Measurements from ENCODE around the gene LPCAT1. TPM values are rescaled to one million over a fixed set of nuclear protein-coding genes. Genes with fewer than 3 reads are reported as not detected.

Gene LPCAT1
- total RNA-seq, 6 experiments from 2014 or later: 37.5 to 53.5 (median 44.1) TPM

- peaks cover 8% of the 10 kb centered on the region for H3K27me3 Mint-ChIP-seq (ENCODE audit: insufficient read depth)
- peaks cover 16% of the 10 kb centered on the region for H3K4me1 Mint-ChIP-seq (ENCODE audit: low read depth)
- DNase-seq: no peak
- H3K4me3 Mint-ChIP-seq: no peak overlapping the region
- H3K36me3 Mint-ChIP-seq (ENCODE audit: low read depth): no peaks in the 10 kb centered on the region
- no peaks in the 10 kb centered on the region for H3K9me3 Mint-ChIP-seq
- peak overlapping the region; percentile 41; the same call in 1 of the 2 replicates for H3K27ac Mint-ChIP-seq
- TF ChIP-seq, protein P1, sequence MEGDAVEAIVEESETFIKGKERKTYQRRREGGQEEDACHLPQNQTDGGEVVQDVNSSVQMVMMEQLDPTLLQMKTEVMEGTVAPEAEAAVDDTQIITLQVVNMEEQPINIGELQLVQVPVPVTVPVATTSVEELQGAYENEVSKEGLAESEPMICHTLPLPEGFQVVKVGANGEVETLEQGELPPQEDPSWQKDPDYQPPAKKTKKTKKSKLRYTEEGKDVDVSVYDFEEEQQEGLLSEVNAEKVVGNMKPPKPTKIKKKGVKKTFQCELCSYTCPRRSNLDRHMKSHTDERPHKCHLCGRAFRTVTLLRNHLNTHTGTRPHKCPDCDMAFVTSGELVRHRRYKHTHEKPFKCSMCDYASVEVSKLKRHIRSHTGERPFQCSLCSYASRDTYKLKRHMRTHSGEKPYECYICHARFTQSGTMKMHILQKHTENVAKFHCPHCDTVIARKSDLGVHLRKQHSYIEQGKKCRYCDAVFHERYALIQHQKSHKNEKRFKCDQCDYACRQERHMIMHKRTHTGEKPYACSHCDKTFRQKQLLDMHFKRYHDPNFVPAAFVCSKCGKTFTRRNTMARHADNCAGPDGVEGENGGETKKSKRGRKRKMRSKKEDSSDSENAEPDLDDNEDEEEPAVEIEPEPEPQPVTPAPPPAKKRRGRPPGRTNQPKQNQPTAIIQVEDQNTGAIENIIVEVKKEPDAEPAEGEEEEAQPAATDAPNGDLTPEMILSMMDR (IDR thresholded peaks at IDR 0.05): no peak
These were observed 21.5 kb upstream of the LPCAT1 start for GRCh38 chr5:1545126-1545804.

DNA sequence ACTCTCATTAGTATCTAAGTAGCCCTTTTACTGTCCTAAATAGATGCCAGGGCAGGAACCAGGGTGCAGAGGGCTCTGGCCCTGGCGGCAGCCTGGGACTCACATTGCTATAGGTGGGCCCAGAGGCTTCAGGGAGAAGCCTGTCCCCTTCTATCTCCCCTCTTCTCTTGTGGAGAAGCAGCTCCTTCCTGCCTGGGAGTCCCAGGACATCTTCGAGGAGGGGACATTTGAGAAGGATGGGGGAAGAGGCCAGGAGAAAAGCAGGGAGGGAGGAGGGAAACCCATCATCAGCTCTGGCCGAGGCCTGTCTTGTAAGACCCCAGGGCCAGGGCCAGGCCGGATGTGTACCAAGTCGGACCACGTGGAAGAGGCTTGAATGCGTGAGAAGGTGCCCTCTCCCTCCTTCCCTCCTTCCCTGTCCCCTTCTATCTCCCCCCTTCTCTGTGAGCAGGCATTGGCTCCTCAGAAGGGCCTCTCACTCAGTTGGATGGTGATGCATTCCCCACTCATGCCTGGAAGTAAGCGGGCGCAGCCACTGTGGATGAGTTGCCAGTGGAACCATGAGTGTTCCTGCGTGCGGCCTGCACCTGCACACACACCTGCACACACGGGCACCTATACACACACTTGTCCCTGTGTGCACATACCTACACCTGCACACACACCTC lies 20.7 kb upstream of the LPCAT1 start:
- no peaks in the 10 kb centered on the region for H3K9me3 Mint-ChIP-seq
- DNase-seq: no peak
- TF ChIP-seq, protein P1 (IDR thresholded peaks at IDR 0.05): no peak
- peaks cover 16% of the 10 kb centered on the region for H3K4me1 Mint-ChIP-seq (ENCODE audit: low read depth)
- H3K4me3 Mint-ChIP-seq: no peak overlapping the region
- H3K27ac Mint-ChIP-seq: no peak overlapping the region
- H3K36me3 Mint-ChIP-seq (ENCODE audit: low read depth): no peaks in the 10 kb centered on the region
- H3K27me3 Mint-ChIP-seq (ENCODE audit: insufficient read depth): peaks cover 8% of the 10 kb centered on the region

GRCh38 chr5:1543398-1544293 lies 19.9 kb upstream of the LPCAT1 start:
- no peaks in the 10 kb centered on the region for H3K9me3 Mint-ChIP-seq
- H3K27me3 Mint-ChIP-seq (ENCODE audit: insufficient read depth): peaks cover 8% of the 10 kb centered on the region
- H3K4me1 Mint-ChIP-seq (ENCODE audit: low read depth): peaks cover 16% of the 10 kb centered on the region
- TF ChIP-seq, protein P1 (IDR thresholded peaks at IDR 0.05): no peak
- no peaks in the 10 kb centered on the region for H3K36me3 Mint-ChIP-seq (ENCODE audit: low read depth)
- no peak for DNase-seq
- no peak overlapping the region for H3K27ac Mint-ChIP-seq
- H3K4me3 Mint-ChIP-seq: no peak overlapping the region

- peak; percentile 39 for DNase-seq
- Mint-ChIP-seq H3K27me3 (ENCODE audit: insufficient read depth) (peaks cover 2% of the 10 kb centered on the region), H3K4me3 (no peak overlapping the region), H3K4me1 (ENCODE audit: low read depth) (peaks cover 11% of the 10 kb centered on the region), H3K9me3 (no peaks in the 10 kb centered on the region), H3K36me3 (ENCODE audit: low read depth) (no peaks in the 10 kb centered on the region), H3K27ac (no peak overlapping the region)
- TF ChIP-seq, protein P1 (IDR thresholded peaks at IDR 0.05): no peak
These were observed 19.0 kb upstream of the LPCAT1 start for GRCh38 chr5:1542781-1543180.

DNA sequence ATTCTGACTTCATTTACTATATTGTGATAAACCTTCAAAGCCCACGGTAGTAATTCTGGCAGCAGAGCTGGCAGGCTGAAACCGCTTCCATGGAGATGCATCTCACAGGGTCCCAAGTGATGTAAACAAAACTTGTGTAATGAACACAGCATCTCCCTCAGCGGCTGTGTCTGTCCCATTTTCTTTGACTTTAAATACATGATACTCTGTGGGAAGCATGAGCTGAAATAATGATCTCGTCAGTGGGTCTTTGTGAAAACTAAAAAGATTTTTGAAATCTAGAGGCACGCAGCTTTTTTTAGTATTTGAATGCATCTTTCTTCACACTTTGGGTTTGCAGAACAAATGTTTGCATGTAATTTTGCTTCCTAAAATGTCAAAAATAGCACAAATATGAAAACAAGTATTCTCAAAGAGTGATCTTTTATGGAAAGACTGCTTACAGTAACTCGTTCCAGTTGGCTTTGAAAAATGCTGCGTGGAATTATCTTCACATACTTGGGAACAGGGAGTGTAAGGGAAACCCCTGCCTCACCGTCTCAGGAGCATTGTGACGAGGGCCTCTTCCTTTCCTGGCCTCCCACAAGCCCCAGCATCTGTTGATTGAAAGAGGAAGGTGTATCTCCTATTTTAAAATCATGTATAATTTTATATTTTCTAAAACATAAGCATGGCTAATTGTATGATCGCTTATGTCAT lies 18.1 kb upstream of the LPCAT1 start:
- no peak for DNase-seq
- no peak overlapping the region for H3K4me3 Mint-ChIP-seq
- no peaks in the 10 kb centered on the region for H3K36me3 Mint-ChIP-seq (ENCODE audit: low read depth)
- peaks cover 3% of the 10 kb centered on the region for H3K27me3 Mint-ChIP-seq (ENCODE audit: insufficient read depth)
- no peak overlapping the region for H3K27ac Mint-ChIP-seq
- peaks cover 19% of the 10 kb centered on the region for H3K4me1 Mint-ChIP-seq (ENCODE audit: low read depth)
- H3K9me3 Mint-ChIP-seq: no peaks in the 10 kb centered on the region
- TF ChIP-seq, protein P1 (IDR thresholded peaks at IDR 0.05): no peak
